ENCODE measurements around the gene CLCNKA. TPM values are rescaled to one million over a fixed set of nuclear protein-coding genes. Genes with fewer than 3 reads are reported as not detected.

Gene CLCNKA
- total RNA-seq, 2 experiments from 2014 or later, result not detected

GRCh38 chr1:16043521-16043920 is 21.7 kb downstream of the CLCNKA start, which contains the start of gene CLCNKB:
Gene CLCNKB (plus strand): TSS chr1:16043782. CDS start chr1:16044493, 711 bp downstream.
- CTCF ChIA-PET (ENCODE audit: unreplicated experiment), result interaction anchor here (0.6 kb wide), 1 partner anchor 27 kb away, joined by 5 read pairs; no protein-coding TSS in a partner anchor
- TF ChIP-seq CTCF (conservative IDR thresholded peaks at IDR 0.05; ENCODE audit: low read length) (no peak), EZH2phosphoT487 (IDR thresholded peaks at IDR 0.05; ENCODE audit: borderline replicate concordance, low read depth, low read length) (no peak)
- peaks cover 1% of the 10 kb centered on the region for H3K4me1 ChIP-seq (ENCODE audit: insufficient read depth, low read length, poor library complexity, severe bottlenecking)

GRCh38 chr1:16043950-16044349 is 22.1 kb downstream of the CLCNKA start:
- no peaks in the 10 kb centered on the region for H3K9me3 ChIP-seq (ENCODE audit: low read length)
- POLR2A ChIA-PET, result no interaction called here
- H3K79me2 ChIP-seq (ENCODE audit: insufficient read depth, low read depth, low read length), result no peaks in the 10 kb centered on the region
- no peak overlapping the region for H3K4me3 ChIP-seq (ENCODE audit: low read depth, low read length, poor library complexity, severe bottlenecking)
- no peak overlapping the region for H3K27ac ChIP-seq (ENCODE audit: low read depth, low read length, poor library complexity, severe bottlenecking)
- CTCF ChIA-PET (ENCODE audit: unreplicated experiment), result no interaction called here
- no peak overlapping the region for H2AFZ ChIP-seq (ENCODE audit: low read length)
- no TSS peak for BruUV-seq (replicated peaks)
- TF ChIP-seq EZH2phosphoT487 (IDR thresholded peaks at IDR 0.05; ENCODE audit: borderline replicate concordance, low read depth, low read length), result no peak
- no peak for TF ChIP-seq CTCF (conservative IDR thresholded peaks at IDR 0.05; ENCODE audit: low read length)
- peaks cover 6% of the 10 kb centered on the region for H3K4me1 ChIP-seq (ENCODE audit: insufficient read depth, low read length, poor library complexity, severe bottlenecking)
- H4K20me1 ChIP-seq (ENCODE audit: insufficient read depth, low read length), result no peaks in the 10 kb centered on the region
- no peaks in the 10 kb centered on the region for H3K36me3 ChIP-seq (ENCODE audit: insufficient read depth, low read length)
- intact Hi-C loops (cut with micrococcal nuclease; ENCODE audit: unreplicated experiment), result loop anchor here (2.0 kb wide), 1 partner anchor 23 kb away; no protein-coding TSS in a partner anchor
- H3K9me2 ChIP-seq (ENCODE audit: insufficient read depth, low read length), result no peaks in the 10 kb centered on the region
- no peak for DNase-seq (ENCODE audit: low spot score)
- no peak overlapping the region for H3K4me2 ChIP-seq (ENCODE audit: low read length)

More at GRCh38 chr1:16043521-16043920, 21.7 kb downstream of the CLCNKA start, which contains the start of gene CLCNKB:
- Histone ChIP-seq H3K27ac (ENCODE audit: low read depth, low read length, poor library complexity, severe bottlenecking) (no peak within 1 kb of the TSS), H3K9me2 (ENCODE audit: insufficient read depth, low read length) (no peaks in the 10 kb centered on the region), H3K79me2 (ENCODE audit: insufficient read depth, low read depth, low read length) (no peaks in the 10 kb centered on the region), H4K20me1 (ENCODE audit: insufficient read depth, low read length) (no peaks in the 10 kb centered on the region), H3K9me3 (ENCODE audit: low read length) (no peaks in the 10 kb centered on the region), H3K4me3 (ENCODE audit: low read depth, low read length, poor library complexity, severe bottlenecking) (no peak within 1 kb of the TSS), H2AFZ (ENCODE audit: low read length) (no peak within 1 kb of the TSS), H3K36me3 (ENCODE audit: insufficient read depth, low read length) (no peaks in the 10 kb centered on the region), H3K4me2 (ENCODE audit: low read length) (no peak within 1 kb of the TSS)
- DNase-seq (ENCODE audit: low spot score), result no peak
- POLR2A ChIA-PET, result no interaction called here
- intact Hi-C loops (cut with micrococcal nuclease; ENCODE audit: unreplicated experiment), result loop anchor here (2.0 kb wide), 1 partner anchor 23 kb away; no protein-coding TSS in a partner anchor
- BruUV-seq (replicated peaks), result no TSS peak

GRCh38 chr1:16046842-16047241 is 25.0 kb downstream of the CLCNKA start:
- Histone ChIP-seq H3K36me3 (ENCODE audit: insufficient read depth, low read length) (no peaks in the 10 kb centered on the region), H2AFZ (ENCODE audit: low read length) (no peak overlapping the region), H3K4me3 (ENCODE audit: low read depth, low read length, poor library complexity, severe bottlenecking) (no peak overlapping the region), H3K4me1 (ENCODE audit: insufficient read depth, low read length, poor library complexity, severe bottlenecking) (peaks cover 6% of the 10 kb centered on the region), H3K4me2 (ENCODE audit: low read length) (no peak overlapping the region), H4K20me1 (ENCODE audit: insufficient read depth, low read length) (no peaks in the 10 kb centered on the region), H3K9me2 (ENCODE audit: insufficient read depth, low read length) (no peaks in the 10 kb centered on the region), H3K9me3 (ENCODE audit: low read length) (no peaks in the 10 kb centered on the region), H3K79me2 (ENCODE audit: insufficient read depth, low read depth, low read length) (no peaks in the 10 kb centered on the region), H3K27ac (ENCODE audit: low read depth, low read length, poor library complexity, severe bottlenecking) (no peak overlapping the region)
- POLR2A ChIA-PET, result interaction anchor here (0.6 kb wide), 1 partner anchor 578 kb away, joined by 5 read pairs; no protein-coding TSS in a partner anchor
- TF ChIP-seq CTCF (conservative IDR thresholded peaks at IDR 0.05; ENCODE audit: low read length) (no peak), EZH2phosphoT487 (IDR thresholded peaks at IDR 0.05; ENCODE audit: borderline replicate concordance, low read depth, low read length) (no peak)
- BruUV-seq (replicated peaks), result no TSS peak
- DNase-seq (ENCODE audit: low spot score), result no peak
- intact Hi-C loops (cut with micrococcal nuclease; ENCODE audit: unreplicated experiment), result no loop called here
- CTCF ChIA-PET (ENCODE audit: unreplicated experiment), result interaction anchor here (0.5 kb wide), 1 partner anchor 8 kb away, joined by 8 read pairs; no protein-coding TSS in a partner anchor
